HUES6 (cell line): ENCODE results near the gene TPRA1.
"Not testable (repeated sequence)": the region's sequence is repeated elsewhere in the genome, so short reads cannot be mapped to it uniquely, and the experiment has no call there.

ENCODE experiments used
- H3K27ac ChIP-seq: 2 replicates; pipeline ENCODE4 v1.7.0; 2013; ENCODE audit warnings: low read depth, mild to moderate bottlenecking, low read length, inconsistent platforms
- H3K27me3 ChIP-seq: 2 replicates; pipeline ENCODE4 v1.6.1; 2013; ENCODE audit warnings: low read length; ENCODE audit not compliant: control insufficient read depth, insufficient read depth
- H3K36me3 ChIP-seq: 2 replicates; pipeline ENCODE4 v1.6.1; 2013; ENCODE audit warnings: low read length; ENCODE audit not compliant: control insufficient read depth, insufficient read depth
- H3K4me1 ChIP-seq: 2 replicates; pipeline ENCODE4 v1.6.1; 2013; ENCODE audit warnings: low read length; ENCODE audit not compliant: control insufficient read depth, insufficient read depth
- H3K4me3 ChIP-seq: 2 replicates; pipeline ENCODE4 v1.5.1; 2013; ENCODE audit warnings: low read depth, low read length
- H3K9ac ChIP-seq: one replicate; pipeline ENCODE4 v1.6.1; 2013; ENCODE audit warnings: mild to moderate bottlenecking, low read length
- H3K9me3 ChIP-seq: 2 replicates; pipeline ENCODE4 v1.6.1; 2013; ENCODE audit warnings: low read depth, low read length; ENCODE audit not compliant: control insufficient read depth, insufficient read depth

The TPRA1 gene

GRCh38 chr3:127614928-127615589, 24.5 kb upstream of the TPRA1 start:
- Histone ChIP-seq H3K4me3 (no peak overlapping the region), H3K27me3 (no peaks in the 10 kb centered on the region), H3K27ac (no peak overlapping the region), H3K36me3 (peaks cover 97% of the 10 kb centered on the region), H3K9ac (no peak overlapping the region), H3K4me1 (no peaks in the 10 kb centered on the region), H3K9me3 (no peaks in the 10 kb centered on the region)

GRCh38 chr3:127613406-127613805, 22.9 kb upstream of the TPRA1 start:
- Histone ChIP-seq H3K9ac (no peak overlapping the region), H3K9me3 (no peaks in the 10 kb centered on the region), H3K4me3 (no peak overlapping the region), H3K36me3 (peaks cover 96% of the 10 kb centered on the region), H3K27me3 (no peaks in the 10 kb centered on the region), H3K27ac (no peak overlapping the region), H3K4me1 (no peaks in the 10 kb centered on the region)

GRCh38 chr3:127612966-127613365, 22.4 kb upstream of the TPRA1 start:
- Histone ChIP-seq H3K27me3 (no peaks in the 10 kb centered on the region), H3K27ac (no peak overlapping the region), H3K9ac (no peak overlapping the region), H3K4me3 (no peak overlapping the region), H3K4me1 (no peaks in the 10 kb centered on the region), H3K9me3 (no peaks in the 10 kb centered on the region), H3K36me3 (peaks cover 96% of the 10 kb centered on the region)

- Histone ChIP-seq H3K27ac (no peak overlapping the region), H3K36me3 (peaks cover 96% of the 10 kb centered on the region), H3K4me3 (no peak overlapping the region), H3K4me1 (no peaks in the 10 kb centered on the region), H3K9me3 (no peaks in the 10 kb centered on the region), H3K27me3 (no peaks in the 10 kb centered on the region), H3K9ac (no peak overlapping the region)
Observed at GRCh38 chr3:127611251-127611650, 20.7 kb upstream of the TPRA1 start.

GRCh38 chr3:127610105-127610504, 19.6 kb upstream of the TPRA1 start:
- Histone ChIP-seq H3K36me3 (peaks cover 95% of the 10 kb centered on the region), H3K4me3 (no peak overlapping the region), H3K9ac (no peak overlapping the region), H3K27ac (no peak overlapping the region), H3K27me3 (no peaks in the 10 kb centered on the region), H3K4me1 (no peaks in the 10 kb centered on the region), H3K9me3 (no peaks in the 10 kb centered on the region)

GRCh38 chr3:127608362-127608718, 17.8 kb upstream of the TPRA1 start:
- H3K27me3 ChIP-seq, result no peaks in the 10 kb centered on the region
- H3K9me3 ChIP-seq, result no peaks in the 10 kb centered on the region
- H3K9ac ChIP-seq, result no peak overlapping the region
- peaks cover 94% of the 10 kb centered on the region for H3K36me3 ChIP-seq
- H3K27ac ChIP-seq, result no peak overlapping the region
- H3K4me1 ChIP-seq, result no peaks in the 10 kb centered on the region
- no peak overlapping the region for H3K4me3 ChIP-seq

GRCh38 chr3:127607675-127608361, 17.3 kb upstream of the TPRA1 start:
- Histone ChIP-seq H3K36me3 (peaks cover 92% of the 10 kb centered on the region), H3K27ac (no peak overlapping the region)

GRCh38 chr3:127606981-127607595, 16.6 kb upstream of the TPRA1 start:
- Histone ChIP-seq H3K4me3 (no peak overlapping the region), H3K9ac (no peak overlapping the region), H3K4me1 (no peaks in the 10 kb centered on the region), H3K27ac (no peak overlapping the region), H3K36me3 (peaks cover 92% of the 10 kb centered on the region), H3K27me3 (no peaks in the 10 kb centered on the region), H3K9me3 (no peaks in the 10 kb centered on the region)

More at GRCh38 chr3:127607675-127608361, 17.3 kb upstream of the TPRA1 start:
- no peak overlapping the region for H3K4me3 ChIP-seq
- no peaks in the 10 kb centered on the region for H3K27me3 ChIP-seq
- no peaks in the 10 kb centered on the region for H3K9me3 ChIP-seq
- H3K9ac ChIP-seq, result no peak overlapping the region
- H3K4me1 ChIP-seq, result no peaks in the 10 kb centered on the region

- Histone ChIP-seq H3K36me3 (peaks cover 94% of the 10 kb centered on the region), H3K4me3 (no peak overlapping the region), H3K9ac (no peak overlapping the region), H3K9me3 (no peaks in the 10 kb centered on the region), H3K27ac (no peak overlapping the region), H3K27me3 (no peaks in the 10 kb centered on the region), H3K4me1 (no peaks in the 10 kb centered on the region)
Observed at GRCh38 chr3:127606086-127606805, 15.7 kb upstream of the TPRA1 start.

- peaks cover 94% of the 10 kb centered on the region for H3K36me3 ChIP-seq
- H3K4me1 ChIP-seq, H3K27ac ChIP-seq, H3K27me3 ChIP-seq, H3K9ac ChIP-seq, H3K9me3 ChIP-seq, H3K4me3 ChIP-seq: not testable (repeated sequence)
Observed at GRCh38 chr3:127605547-127605946, 15.0 kb upstream of the TPRA1 start.
